Measurements from ENCODE around the gene SOS2.

SOS2 gene

GRCh38 chr14:50113381-50114035 lies 117.9 kb downstream of the SOS2 start:
- DNase-seq = no peak

- DNase-seq = no peak
These were observed 120.9 kb downstream of the SOS2 start for GRCh38 chr14:50110323-50111037.

DNA sequence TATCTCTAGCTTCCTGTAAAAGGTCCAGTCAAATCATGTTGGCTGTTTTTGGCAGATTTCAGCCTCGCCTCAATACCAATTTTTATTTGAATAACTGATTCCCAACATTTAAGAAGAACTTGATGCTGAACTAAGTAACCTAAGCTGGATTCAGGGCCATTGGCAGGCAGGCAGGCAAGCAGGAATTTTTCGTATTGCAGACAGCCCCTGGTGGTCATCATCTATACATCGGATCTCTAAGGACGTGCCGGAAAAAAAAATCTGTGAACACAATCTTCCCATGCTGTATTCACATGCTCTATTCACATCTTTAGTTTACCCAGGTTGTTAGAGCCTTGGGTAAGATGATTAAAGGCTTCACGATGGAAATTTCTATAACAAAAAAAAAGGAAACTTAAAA lies 122.0 kb downstream of the SOS2 start:
- DNase-seq = no peak

DNA sequence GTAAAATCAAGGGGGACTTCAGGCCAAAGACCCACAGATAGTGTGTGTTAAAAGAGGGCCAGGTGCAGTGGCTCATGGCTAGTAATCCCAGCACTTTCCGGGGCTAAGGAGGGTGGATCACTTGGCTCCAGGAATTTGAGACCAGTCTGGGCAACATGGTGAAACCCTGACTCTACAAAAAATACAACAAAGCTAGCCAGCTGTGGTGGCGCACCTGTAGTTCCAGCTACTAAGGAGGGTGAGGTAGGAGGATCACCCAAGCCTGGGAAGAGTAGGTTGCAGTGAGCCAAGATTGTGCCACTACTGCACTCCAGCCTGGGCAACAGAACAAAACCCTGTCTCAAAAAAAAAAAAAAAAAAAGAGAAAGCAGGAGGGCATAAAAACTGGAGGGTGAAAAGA lies 123.5 kb downstream of the SOS2 start:
- DNase-seq = no peak

- no peak for DNase-seq
These were observed 125.2 kb downstream of the SOS2 start for GRCh38 chr14:50106178-50106577.

- DNase-seq = no peak
These were observed 127.8 kb downstream of the SOS2 start for GRCh38 chr14:50103558-50103957.

GRCh38 chr14:50101417-50101816 lies 130.0 kb downstream of the SOS2 start:
- DNase-seq = no peak

- no peak for DNase-seq
These were observed 130.6 kb downstream of the SOS2 start for GRCh38 chr14:50100805-50101204.

- DNase-seq = no peak
These were observed 132.0 kb downstream of the SOS2 start for GRCh38 chr14:50099335-50099734.

- no peak for DNase-seq
These were observed 135.5 kb downstream of the SOS2 start for GRCh38 chr14:50095895-50096294.

DNA sequence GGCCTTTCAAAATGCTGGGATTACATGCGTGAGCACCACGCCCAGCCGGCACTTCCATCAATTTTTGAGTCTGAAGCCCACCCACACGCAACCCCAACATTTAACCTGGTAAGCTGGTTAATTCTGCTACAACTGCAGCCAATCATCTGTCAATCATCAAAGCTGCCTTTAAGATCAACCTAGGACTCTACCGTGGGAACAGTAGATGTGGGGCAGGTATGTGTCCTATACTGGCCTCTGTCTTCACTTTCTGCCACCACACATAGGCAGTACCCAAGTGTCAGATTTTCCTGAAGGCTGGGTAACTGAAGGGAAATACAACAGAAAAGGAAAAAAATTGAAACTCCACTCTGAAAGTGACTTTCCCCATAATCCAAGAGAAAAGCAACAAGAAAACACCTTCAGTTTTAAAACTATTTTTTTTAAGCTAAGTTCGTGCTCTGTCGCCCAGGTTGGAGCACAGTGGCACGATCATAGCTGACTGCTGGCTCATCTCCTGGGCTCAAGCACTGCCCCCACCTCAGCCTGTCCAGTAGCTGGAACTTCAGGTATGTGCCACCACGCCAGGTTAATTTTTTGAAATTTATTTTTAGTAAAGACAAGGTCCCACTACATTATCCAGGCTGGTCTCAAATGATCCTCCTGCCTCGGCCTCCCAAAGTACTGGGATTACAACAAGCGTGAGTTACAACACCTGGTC lies 137.2 kb downstream of the SOS2 start:
- no peak for DNase-seq

DNA sequence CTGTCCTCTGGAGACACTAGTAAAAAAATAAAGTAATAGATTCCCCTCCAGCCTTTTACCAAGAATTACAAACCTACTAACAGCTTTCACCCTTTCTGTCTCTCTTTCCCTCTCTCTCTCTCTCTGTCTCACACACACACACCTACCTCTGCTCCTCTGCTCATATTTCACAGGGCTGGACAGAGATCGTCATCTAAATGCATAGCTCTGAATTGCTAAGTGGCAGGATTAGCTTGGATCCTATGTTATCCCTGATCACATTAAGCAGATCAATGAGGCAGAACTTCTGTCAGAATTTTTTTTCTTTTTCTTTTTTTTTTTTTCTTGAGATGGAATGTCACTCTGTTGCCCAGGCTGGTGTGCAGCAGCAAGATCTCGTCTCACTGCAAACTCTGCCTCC lies 137.9 kb downstream of the SOS2 start:
- no peak for DNase-seq

- DNase-seq = no peak
These were observed 139.3 kb downstream of the SOS2 start for GRCh38 chr14:50092006-50092555.

- DNase-seq = no peak
These were observed 140.0 kb downstream of the SOS2 start for GRCh38 chr14:50091240-50091913.

- no peak for DNase-seq
These were observed 142.2 kb downstream of the SOS2 start for GRCh38 chr14:50089208-50089607.

DNA sequence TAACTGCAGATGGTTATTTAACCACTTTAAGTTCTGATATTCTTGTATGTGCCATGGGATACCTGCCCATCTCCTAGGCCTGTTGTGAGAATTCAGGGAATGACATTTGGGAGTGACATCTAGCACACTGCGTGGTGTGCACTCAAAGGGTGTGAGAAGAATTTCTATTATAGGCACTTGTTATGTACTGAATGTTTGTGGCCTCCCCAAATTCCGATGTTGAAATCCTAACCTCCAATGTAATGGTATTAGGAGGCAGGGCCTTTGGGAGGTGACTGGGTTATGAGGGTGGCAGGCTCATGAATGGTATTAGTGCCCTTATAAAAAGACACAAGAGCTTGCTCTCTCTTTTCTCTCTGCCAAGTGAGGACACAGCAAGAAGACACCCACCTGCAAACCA lies 142.6 kb downstream of the SOS2 start:
- no peak for DNase-seq

DNA sequence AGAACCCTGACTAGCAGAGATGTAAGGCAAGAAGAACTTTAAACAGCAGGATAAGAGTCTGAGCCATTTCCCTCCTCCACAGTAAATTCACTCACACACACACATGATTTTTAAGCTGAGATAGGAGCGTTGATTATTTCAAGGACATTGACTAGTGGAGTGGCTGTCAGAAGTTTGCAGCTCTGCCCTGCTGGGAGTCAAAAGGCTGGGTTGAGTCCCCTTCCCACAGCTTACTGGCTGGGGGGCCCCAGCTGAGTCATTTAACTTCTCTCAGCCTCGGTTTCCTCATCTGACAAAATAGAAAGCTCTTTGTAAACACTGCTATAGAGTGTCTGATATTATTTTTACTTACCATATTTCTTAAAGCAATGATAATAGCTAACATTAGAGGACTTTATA lies 143.3 kb downstream of the SOS2 start:
- no peak for DNase-seq

DNA sequence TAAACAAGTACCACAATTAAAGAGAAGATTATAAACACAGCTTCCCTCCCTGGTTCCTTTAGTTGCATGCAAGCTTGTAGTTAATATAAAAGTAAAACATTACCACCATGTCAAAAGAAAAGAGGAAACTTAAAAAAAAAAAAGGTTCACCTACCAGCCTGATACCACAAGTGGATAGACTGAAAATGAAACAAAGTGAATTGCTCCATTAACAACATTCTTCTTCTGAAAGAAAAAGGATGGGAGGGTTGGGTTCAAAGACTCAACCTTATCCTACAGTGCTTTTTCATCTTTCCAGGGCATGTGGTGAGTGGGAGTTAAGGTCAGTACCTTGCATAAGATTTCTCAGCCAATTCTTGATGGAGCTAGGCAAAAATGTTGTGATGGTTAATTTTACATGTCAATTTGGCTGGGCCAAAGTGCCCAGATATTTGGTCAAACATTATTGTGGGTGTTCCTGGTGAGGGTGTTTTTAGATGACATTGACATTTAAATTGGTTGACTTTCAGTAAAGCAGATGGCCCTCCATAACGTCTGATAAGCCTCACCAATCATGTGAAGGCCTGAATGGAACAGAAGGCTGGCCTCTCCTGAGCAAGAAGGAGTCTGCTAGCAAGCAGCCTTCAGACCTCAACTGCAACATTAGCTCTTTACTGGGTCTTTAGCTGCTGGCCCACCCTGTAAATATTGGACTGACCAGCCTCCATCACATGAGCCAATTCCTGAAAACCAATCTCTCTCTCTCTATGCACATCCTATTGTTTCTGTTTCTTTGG lies 143.8 kb downstream of the SOS2 start:
- no peak for DNase-seq

DNA sequence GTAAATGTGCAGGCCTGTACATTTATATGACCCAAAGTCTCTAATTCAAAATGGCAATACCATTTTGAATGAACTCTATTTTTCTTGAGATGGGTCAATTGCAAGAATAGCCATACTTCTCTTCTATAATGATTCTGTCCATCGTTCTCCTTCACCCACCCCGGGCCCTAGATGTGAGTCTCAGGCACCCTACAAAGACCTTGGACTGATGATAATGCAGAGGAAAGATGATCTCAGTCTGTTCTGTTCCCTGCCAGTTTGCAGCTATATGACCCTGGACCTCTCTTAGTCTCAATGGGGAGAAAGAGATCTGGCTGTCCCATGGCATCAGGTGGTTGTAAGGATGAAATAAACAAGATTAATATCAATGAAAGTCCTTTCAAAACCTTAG lies 145.1 kb downstream of the SOS2 start:
- DNase-seq = no peak

- DNase-seq = no peak
These were observed 145.6 kb downstream of the SOS2 start for GRCh38 chr14:50085570-50086320.

- DNase-seq = no peak
These were observed 146.7 kb downstream of the SOS2 start for GRCh38 chr14:50084666-50085065.

Measured in RPMI8226 (cell line).